Endothelial cell (in vitro differentiated cells): Measurements from ENCODE around the gene TMEM256. TPM values are rescaled to one million over a fixed set of nuclear protein-coding genes. Genes with fewer than 3 reads are reported as not detected.

Experiments
- DNase-seq: peaks from one replicate; pipeline ENCODE4 v3.0.0; 2021; ENCODE audit warnings: low spot score
- H3K27ac Mint-ChIP-seq: one replicate; pipeline ENCODE4 v1.8.0; 2021; ENCODE audit warnings: mixed read lengths, inconsistent platforms; ENCODE audit not compliant: unreplicated experiment
- H3K27me3 Mint-ChIP-seq: one replicate; pipeline ENCODE4 v1.8.0; 2021; ENCODE audit warnings: mild to moderate bottlenecking, moderate library complexity, mixed read lengths, inconsistent platforms; ENCODE audit not compliant: unreplicated experiment
- H3K36me3 Mint-ChIP-seq: one replicate; pipeline ENCODE4 v1.8.0; 2021; ENCODE audit warnings: mild to moderate bottlenecking, low read depth, mixed read lengths, inconsistent platforms; ENCODE audit not compliant: unreplicated experiment
- H3K4me1 Mint-ChIP-seq: one replicate; pipeline ENCODE4 v1.8.0; 2021; ENCODE audit warnings: mild to moderate bottlenecking, mixed read lengths, inconsistent platforms; ENCODE audit not compliant: unreplicated experiment
- H3K4me3 Mint-ChIP-seq: one replicate; pipeline ENCODE4 v1.8.0; 2021; ENCODE audit warnings: mild to moderate bottlenecking, mixed read lengths, inconsistent platforms; ENCODE audit not compliant: unreplicated experiment
- H3K9me3 Mint-ChIP-seq: one replicate; pipeline ENCODE4 v1.8.0; 2021; ENCODE audit warnings: mixed read lengths, inconsistent platforms; ENCODE audit not compliant: unreplicated experiment
- CTCF ChIP-seq: fragments of 200-600 bp; sonication (generic); IDR thresholded peaks from one replicate; pipeline ENCODE4 v1.5.0; 2021; ENCODE audit warnings: antibody characterized with exemption; ENCODE audit not compliant: unreplicated experiment
- total RNA-seq: library from RNA; stranded (reverse); fragmentation: NEBNext Ultra II Directional; extraction: Animal tissue kit (Norgen Biotek cat#: 25700); gene quantifications from one replicate; pipeline ENCODE4 v1.2.1, GENCODE V29; 2021; ENCODE audit not compliant: unreplicated experiment

Gene TMEM256
- total RNA-seq, 1 donor from 2014 or later, result 94.7 TPM

- H3K36me3 Mint-ChIP-seq, result peaks cover 13% of the 10 kb centered on the region
- no peaks in the 10 kb centered on the region for H3K9me3 Mint-ChIP-seq
- H3K4me1 Mint-ChIP-seq, result peaks cover 40% of the 10 kb centered on the region
- H3K4me3 Mint-ChIP-seq, result peak overlapping the region; percentile 85
- DNase-seq, result no peak
- H3K27me3 Mint-ChIP-seq, result peaks cover 15% of the 10 kb centered on the region
- TF ChIP-seq CTCF, result no peak
- H3K27ac Mint-ChIP-seq, result no peak overlapping the region
Measured at GRCh38 chr17:7392696-7393612, 10.9 kb downstream of the TMEM256 start.

GRCh38 chr17:7391307-7391706, 12.6 kb downstream of the TMEM256 start:
- peaks cover 40% of the 10 kb centered on the region for H3K4me1 Mint-ChIP-seq
- no peak for DNase-seq
- H3K4me3 Mint-ChIP-seq, result peak overlapping the region; percentile 69
- peaks cover 13% of the 10 kb centered on the region for H3K36me3 Mint-ChIP-seq
- no peak for TF ChIP-seq CTCF
- H3K9me3 Mint-ChIP-seq, result no peaks in the 10 kb centered on the region
- peaks cover 14% of the 10 kb centered on the region for H3K27me3 Mint-ChIP-seq
- H3K27ac Mint-ChIP-seq, result peak overlapping the region; percentile 81

GRCh38 chr17:7389924-7390910, 13.7 kb downstream of the TMEM256 start:
- Mint-ChIP-seq H3K4me3 (peak overlapping the region; percentile 81), H3K27ac (no peak overlapping the region), H3K9me3 (no peaks in the 10 kb centered on the region), H3K27me3 (peaks cover 18% of the 10 kb centered on the region), H3K36me3 (peaks cover 16% of the 10 kb centered on the region), H3K4me1 (peaks cover 39% of the 10 kb centered on the region)
- no peak for DNase-seq
- no peak for TF ChIP-seq CTCF

- Mint-ChIP-seq H3K4me3 (no peak overlapping the region), H3K36me3 (peaks cover 16% of the 10 kb centered on the region), H3K4me1 (peaks cover 37% of the 10 kb centered on the region), H3K27ac (no peak overlapping the region), H3K9me3 (no peaks in the 10 kb centered on the region), H3K27me3 (peaks cover 18% of the 10 kb centered on the region)
- DNase-seq, result no peak
- no peak for TF ChIP-seq CTCF
Measured at GRCh38 chr17:7388856-7389255, 15.0 kb downstream of the TMEM256 start.
